SK-N-SH (cell line): Measurements from ENCODE around the gene NCKAP5.

ENCODE experiments used
- EP300 ChIP-seq, 2 experiments: IDR thresholded peaks; 2 replicates each; pipeline versions ENCODE4 v1.4.0 to v1.6.1; 2012; ENCODE audit warnings: borderline replicate concordance in 1 of 2, low read depth in 1 of 2, low read length in 1 of 2
- GATA2 ChIP-seq: sonication (generic); formaldehyde crosslinking; IDR thresholded peaks from 2 replicates; pipeline ENCODE4 v1.5.0; 2020; ENCODE audit warnings: mild to moderate bottlenecking, missing genetic modification reagents
- TF ChIP-seq, protein P1 (sequence below): IDR thresholded peaks from 2 replicates; pipeline ENCODE4 v1.6.1; 2012; ENCODE audit warnings: mild to moderate bottlenecking, low read depth, low read length, moderate library complexity
- TF ChIP-seq, protein P2 (sequence below): IDR thresholded peaks from 2 replicates; pipeline ENCODE4 v1.4.0; 2012; ENCODE audit warnings: low read depth

DNA sequence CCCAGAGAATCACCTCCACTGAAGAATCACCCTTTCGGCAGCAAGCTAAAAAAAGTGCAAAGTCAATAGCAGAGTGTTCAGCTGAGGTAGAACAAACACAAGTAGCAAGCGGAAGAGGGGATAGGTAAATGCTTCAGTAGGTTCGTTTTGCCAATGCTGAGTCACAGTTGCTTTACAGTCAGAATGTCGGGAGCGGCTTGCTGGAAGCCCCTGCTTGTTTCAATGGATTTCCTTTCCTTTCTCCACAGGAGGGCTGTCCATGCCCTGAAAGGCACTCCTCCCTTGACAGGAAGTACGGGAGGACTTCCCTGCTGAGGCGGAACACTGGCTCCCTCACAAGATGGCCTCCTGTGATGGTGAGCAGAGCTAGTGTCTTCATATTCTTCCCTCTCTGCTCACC, 752.0 kb downstream of the NCKAP5 start:
- no peak for TF ChIP-seq GATA2 (CRISPR knock-in tag)
- TF ChIP-seq, protein P1, sequence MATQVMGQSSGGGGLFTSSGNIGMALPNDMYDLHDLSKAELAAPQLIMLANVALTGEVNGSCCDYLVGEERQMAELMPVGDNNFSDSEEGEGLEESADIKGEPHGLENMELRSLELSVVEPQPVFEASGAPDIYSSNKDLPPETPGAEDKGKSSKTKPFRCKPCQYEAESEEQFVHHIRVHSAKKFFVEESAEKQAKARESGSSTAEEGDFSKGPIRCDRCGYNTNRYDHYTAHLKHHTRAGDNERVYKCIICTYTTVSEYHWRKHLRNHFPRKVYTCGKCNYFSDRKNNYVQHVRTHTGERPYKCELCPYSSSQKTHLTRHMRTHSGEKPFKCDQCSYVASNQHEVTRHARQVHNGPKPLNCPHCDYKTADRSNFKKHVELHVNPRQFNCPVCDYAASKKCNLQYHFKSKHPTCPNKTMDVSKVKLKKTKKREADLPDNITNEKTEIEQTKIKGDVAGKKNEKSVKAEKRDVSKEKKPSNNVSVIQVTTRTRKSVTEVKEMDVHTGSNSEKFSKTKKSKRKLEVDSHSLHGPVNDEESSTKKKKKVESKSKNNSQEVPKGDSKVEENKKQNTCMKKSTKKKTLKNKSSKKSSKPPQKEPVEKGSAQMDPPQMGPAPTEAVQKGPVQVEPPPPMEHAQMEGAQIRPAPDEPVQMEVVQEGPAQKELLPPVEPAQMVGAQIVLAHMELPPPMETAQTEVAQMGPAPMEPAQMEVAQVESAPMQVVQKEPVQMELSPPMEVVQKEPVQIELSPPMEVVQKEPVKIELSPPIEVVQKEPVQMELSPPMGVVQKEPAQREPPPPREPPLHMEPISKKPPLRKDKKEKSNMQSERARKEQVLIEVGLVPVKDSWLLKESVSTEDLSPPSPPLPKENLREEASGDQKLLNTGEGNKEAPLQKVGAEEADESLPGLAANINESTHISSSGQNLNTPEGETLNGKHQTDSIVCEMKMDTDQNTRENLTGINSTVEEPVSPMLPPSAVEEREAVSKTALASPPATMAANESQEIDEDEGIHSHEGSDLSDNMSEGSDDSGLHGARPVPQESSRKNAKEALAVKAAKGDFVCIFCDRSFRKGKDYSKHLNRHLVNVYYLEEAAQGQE, result no peak
- no peak for TF ChIP-seq EP300 (IDR thresholded peaks at IDR 0.05; ENCODE audit: borderline replicate concordance in 1 of 2, low read depth in 1 of 2, low read length in 1 of 2)
- TF ChIP-seq, protein P2, sequence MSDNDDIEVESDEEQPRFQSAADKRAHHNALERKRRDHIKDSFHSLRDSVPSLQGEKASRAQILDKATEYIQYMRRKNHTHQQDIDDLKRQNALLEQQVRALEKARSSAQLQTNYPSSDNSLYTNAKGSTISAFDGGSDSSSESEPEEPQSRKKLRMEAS, result no peak
